Left ventricle myocardium inferior (tissue), 1 donor: ENCODE results near the gene OSBPL8. TPM values are rescaled to one million over a fixed set of nuclear protein-coding genes. Genes with fewer than 3 reads are reported as not detected.

Source experiments
- DNase-seq: peaks from one replicate; pipeline ENCODE4 v3.0.0-alpha.2; 2020
- H3K27ac ChIP-seq: fragments of 200-600 bp; replicated peaks from 2 replicates; pipeline ENCODE4 v1.8.0; 2021
- H3K27me3 ChIP-seq: fragments of 200-600 bp; 2 replicates; pipeline ENCODE4 v1.8.0; 2021; ENCODE audit warnings: low read depth
- H3K36me3 ChIP-seq: fragments of 200-600 bp; 2 replicates; pipeline ENCODE4 v1.8.0; 2021
- H3K4me1 ChIP-seq: fragments of 200-600 bp; 2 replicates; pipeline ENCODE4 v1.8.0; 2021
- H3K4me3 ChIP-seq: fragments of 200-600 bp; 2 replicates; pipeline ENCODE4 v1.8.0; 2021; ENCODE audit warnings: mild to moderate bottlenecking, moderate library complexity
- H3K9me3 ChIP-seq: fragments of 200-600 bp; replicated peaks from 2 replicates; pipeline ENCODE4 v1.8.0; 2021
- CTCF ChIP-seq: fragments of 200-600 bp; IDR thresholded peaks from 2 replicates; pipeline ENCODE4 v1.8.0; 2021; ENCODE audit warnings: antibody characterized with exemption, mild to moderate bottlenecking, borderline replicate concordance
- intact Hi-C: fragments of 100-400 bp; cut with micrococcal nuclease; formaldehyde crosslinking; loops from one replicate; pipeline ENCODE4 v1.11.0; 2022
- total RNA-seq: library from RNA; stranded (reverse); fragmentation: NEBNext Ultra II Directional; extraction: Animal tissue kit (Norgen Biotek cat#: 25700); gene quantifications from one replicate; pipeline ENCODE4 v1.2.1, GENCODE V29; 2021
- donor health status: DM: no; HTN: yes; CAD: no; lungs with severe emphysema.

Gene OSBPL8
- total RNA-seq, 1 donor from 2014 or later = 28.9 TPM

DNA sequence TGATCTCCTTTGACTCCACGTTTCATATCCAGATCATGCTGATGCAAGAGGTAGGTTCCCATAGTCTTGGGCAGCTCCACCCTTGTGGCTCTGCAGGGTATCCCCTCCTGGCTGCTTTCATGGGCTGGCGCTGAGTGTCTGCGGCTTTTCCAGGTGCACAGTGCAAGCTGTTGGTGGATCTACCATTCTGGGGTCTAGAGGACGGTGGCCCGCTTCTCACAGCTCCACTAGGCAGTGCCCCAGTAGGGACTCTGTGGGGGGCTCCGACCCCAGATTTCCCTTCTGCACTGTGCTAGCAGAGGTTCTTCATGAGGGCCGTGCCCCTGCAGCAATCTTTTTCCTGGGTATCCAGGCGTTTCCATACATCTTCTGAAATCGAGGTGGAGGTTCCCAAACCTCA, 199.3 kb downstream of the OSBPL8 start:
- Histone ChIP-seq H3K27me3 (no peaks in the 10 kb centered on the region), H3K4me1 (no peaks in the 10 kb centered on the region), H3K4me3 (no peak overlapping the region), H3K27ac (no peak overlapping the region), H3K9me3 (peaks cover 9% of the 10 kb centered on the region), H3K36me3 (peaks cover 52% of the 10 kb centered on the region)
- no peak for DNase-seq
- TF ChIP-seq CTCF = no peak
- intact Hi-C loops = no loop called here

DNA sequence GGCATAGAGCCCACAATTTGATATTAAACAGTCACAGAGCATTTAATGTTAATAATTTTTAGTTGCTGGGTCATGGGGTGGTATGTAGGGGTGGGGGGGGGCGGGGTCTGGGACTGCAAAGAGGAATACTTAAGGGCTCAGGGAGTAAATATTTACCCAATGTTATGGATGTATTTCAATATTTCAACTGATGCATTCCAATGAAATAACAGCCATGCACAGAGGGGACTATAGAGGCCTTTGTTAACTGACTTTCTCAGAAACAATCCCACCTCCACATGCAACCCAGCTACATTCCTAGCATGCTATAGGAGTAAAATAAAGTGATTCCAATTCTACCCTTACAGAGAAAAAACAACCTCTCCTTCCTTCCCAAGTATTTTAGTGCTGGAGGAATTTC, 203.5 kb downstream of the OSBPL8 start:
- intact Hi-C loops = no loop called here
- Histone ChIP-seq H3K4me3 (no peak overlapping the region), H3K36me3 (peaks cover 39% of the 10 kb centered on the region)

GRCh38 chr12:76348079-76348901, 211.3 kb downstream of the OSBPL8 start, which contains the start of gene BBS10:
TSS of gene BBS10 (minus strand) at chr12:76348415. CDS start at chr12:76348358, 57 bp downstream.
- DNase-seq = peak; percentile 92
- peak within 1 kb of the TSS; percentile 92 for H3K27ac ChIP-seq
- peak within 1 kb of the TSS; percentile 86 for H3K4me3 ChIP-seq
- peaks cover 47% of the 10 kb centered on the region for H3K4me1 ChIP-seq
- H3K27me3 ChIP-seq = no peaks in the 10 kb centered on the region
- TF ChIP-seq CTCF = peak; percentile 58
- intact Hi-C loops = loop anchor here (10.0 kb wide), 1 partner anchor 263 kb away; the partner anchor contains the start of gene NAP1L1
- H3K9me3 ChIP-seq = no peaks in the 10 kb centered on the region
- no peaks in the 10 kb centered on the region for H3K36me3 ChIP-seq

More for the DNA sequence above, 203.5 kb downstream of the OSBPL8 start:
- Histone ChIP-seq H3K4me1 (no peaks in the 10 kb centered on the region), H3K9me3 (no peaks in the 10 kb centered on the region), H3K27ac (no peak overlapping the region), H3K27me3 (no peaks in the 10 kb centered on the region)
- no peak for DNase-seq
- TF ChIP-seq CTCF = no peak

GRCh38 chr12:76346798-76347420, 212.7 kb downstream of the OSBPL8 start:
- DNase-seq = no peak
- no peaks in the 10 kb centered on the region for H3K36me3 ChIP-seq
- H3K4me3 ChIP-seq = peak overlapping the region; percentile 86
- no peaks in the 10 kb centered on the region for H3K27me3 ChIP-seq
- H3K4me1 ChIP-seq = peaks cover 55% of the 10 kb centered on the region
- peak; percentile 44 for TF ChIP-seq CTCF
- H3K27ac ChIP-seq = peak overlapping the region; percentile 92
- no peaks in the 10 kb centered on the region for H3K9me3 ChIP-seq
- intact Hi-C loops = loop anchor here (10.0 kb wide), 1 partner anchor 262 kb away; the partner anchor contains the start of gene NAP1L1

DNA sequence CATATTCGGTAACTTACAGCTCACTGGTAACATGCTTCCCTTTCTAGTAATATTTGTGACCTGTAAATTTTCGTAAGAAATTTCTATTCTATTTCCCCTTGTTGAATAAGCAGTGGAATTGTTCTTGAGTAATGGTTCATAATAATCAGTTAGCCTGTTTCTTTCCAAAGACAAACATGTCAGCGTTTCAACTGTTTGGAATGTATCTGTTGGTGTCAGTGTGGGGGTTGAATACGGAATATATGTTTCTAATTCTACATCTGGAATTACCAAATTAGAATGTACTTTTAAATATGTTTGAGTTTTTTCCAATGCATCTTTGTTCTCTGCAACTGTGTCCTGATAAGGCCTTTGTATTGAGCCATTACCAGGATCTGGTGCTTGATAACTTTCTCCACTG, 213.3 kb downstream of the OSBPL8 start:
- Histone ChIP-seq H3K4me1 (peaks cover 59% of the 10 kb centered on the region), H3K27ac (peak overlapping the region; percentile 92), H3K9me3 (no peaks in the 10 kb centered on the region), H3K27me3 (no peaks in the 10 kb centered on the region), H3K4me3 (no peak overlapping the region), H3K36me3 (no peaks in the 10 kb centered on the region)
- TF ChIP-seq CTCF = no peak
- intact Hi-C loops = loop anchor here (10.0 kb wide), 1 partner anchor 261 kb away; the partner anchor contains the start of gene NAP1L1
- no peak for DNase-seq
